HG03060 (cell line): ENCODE data around the gene CAMKK2.
"Not testable (repeated sequence)": the region's sequence is repeated elsewhere in the genome, so short reads cannot be mapped to it uniquely, and the experiment has no call there.

ENCODE experiments used
- ATAC-seq: cut with Tn5 transposase; IDR thresholded peaks from one replicate; pipeline ENCODE4 v1.9.1; 2021; ENCODE audit warnings: low read depth, moderate number of reproducible peaks; ENCODE audit not compliant: unreplicated experiment

The CAMKK2 gene

GRCh38 chr12:121299662-121300061 is 3.2 kb upstream of the CAMKK2 start:
- no peak for ATAC-seq

GRCh38 chr12:121298411-121298810 is 1.9 kb upstream of the CAMKK2 start:
- ATAC-seq: not testable (repeated sequence)

DNA sequence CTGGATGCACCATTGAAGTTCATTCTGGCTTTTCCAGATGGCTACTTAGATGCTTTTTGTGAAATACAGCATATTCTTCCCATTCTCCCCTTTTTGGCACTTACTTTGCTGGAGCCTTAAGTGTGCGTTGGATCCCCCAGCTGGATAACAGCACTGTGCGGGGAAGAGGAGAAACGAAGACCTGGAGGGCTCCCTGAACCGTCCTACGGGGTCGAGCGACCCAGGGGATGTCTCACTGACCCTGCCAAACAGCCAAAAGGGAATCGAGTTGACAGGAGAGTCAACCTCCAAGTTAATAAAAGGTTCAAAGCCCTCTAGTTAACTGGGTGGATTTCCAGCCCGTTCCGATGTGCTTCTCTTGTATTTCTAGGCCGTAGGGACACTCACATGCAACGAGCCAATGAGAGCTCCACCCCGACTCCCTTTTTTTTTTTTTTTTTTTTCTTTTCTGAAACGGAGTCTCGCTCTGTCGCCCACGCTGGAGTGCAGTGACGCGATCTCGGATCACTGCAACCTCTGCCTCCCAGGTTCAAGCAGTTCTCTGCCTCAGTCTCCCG is 1.0 kb upstream of the CAMKK2 start:
- ATAC-seq: no peak

GRCh38 chr12:121295746-121296617 is 527 bp downstream of the CAMKK2 start:
- no peak for ATAC-seq

GRCh38 chr12:121295116-121295745 is 1.3 kb downstream of the CAMKK2 start:
- no peak for ATAC-seq

DNA sequence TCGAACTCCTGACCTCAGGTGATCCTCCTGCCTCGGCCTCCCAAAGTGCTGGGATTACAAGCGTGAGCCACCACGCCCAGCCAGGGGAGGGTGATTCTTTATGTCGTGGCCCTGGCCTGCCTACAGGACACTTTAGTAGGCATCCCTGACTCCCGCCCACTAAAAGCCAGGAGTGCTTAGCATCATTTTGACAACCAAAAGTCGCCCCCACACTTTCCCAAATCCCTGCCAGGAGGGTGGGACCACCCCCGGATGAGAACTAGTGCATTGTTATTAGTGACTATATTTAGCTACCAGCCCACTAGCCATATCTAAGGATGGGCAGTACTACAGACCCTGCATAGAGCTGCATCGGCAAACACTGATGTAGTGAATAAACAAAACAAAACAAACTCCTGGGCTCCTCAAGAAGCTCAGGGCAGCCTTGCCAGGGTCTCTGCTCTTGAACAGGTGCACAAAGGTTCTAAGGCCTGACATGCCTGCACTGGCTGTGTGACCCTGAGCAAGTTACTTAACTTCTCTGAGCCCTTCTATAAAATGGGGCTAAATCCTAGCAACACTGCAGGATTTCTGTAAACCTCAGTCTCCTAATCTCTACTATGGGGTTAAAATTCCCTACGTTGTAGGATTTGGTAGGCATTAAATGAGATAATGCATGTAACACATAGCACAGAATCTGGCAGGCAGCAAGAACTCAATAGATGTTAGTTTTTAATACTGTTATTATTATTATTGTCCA is 2.2 kb downstream of the CAMKK2 start:
- no peak for ATAC-seq

- ATAC-seq: no peak
Observed at GRCh38 chr12:121293603-121294002, 2.9 kb downstream of the CAMKK2 start.

DNA sequence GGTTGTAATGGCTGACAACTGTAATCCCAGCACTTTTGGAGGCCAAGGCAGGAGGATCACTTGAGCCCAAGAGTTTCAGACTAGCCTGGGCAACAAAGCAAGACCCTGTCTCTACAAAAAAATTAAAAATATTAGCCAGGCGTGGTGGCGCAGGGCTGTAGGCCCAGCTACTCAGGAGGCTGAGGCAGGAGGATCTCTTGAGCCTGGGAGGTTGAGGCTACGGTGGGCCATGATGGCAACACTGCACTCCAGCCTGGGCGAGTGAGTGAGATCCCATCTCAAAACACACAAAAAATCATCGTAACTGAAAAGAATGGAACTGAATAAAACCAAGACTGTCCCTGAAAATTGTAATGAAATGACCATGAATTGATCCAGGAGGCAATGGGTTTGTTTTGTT is 6.1 kb downstream of the CAMKK2 start:
- no peak for ATAC-seq

DNA sequence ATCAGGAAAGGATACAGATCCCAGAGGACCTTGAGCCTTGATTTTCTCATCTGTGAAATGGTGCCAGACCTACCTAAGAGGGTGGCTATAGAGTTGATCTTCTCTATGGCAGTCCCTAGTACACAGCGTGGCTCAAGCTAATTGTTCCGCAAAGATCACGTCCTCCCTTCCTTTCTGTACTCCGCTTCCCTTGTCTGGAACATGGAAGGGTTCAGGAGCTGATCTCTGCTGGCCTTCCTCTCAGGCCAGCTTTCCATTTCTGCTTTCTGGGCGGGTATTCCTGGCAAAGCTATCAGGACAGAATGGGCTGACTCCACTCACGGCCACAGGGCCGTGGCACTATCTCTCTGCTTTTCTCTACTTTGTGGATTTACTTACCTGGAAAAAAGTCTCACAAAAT is 6.5 kb downstream of the CAMKK2 start:
- no peak for ATAC-seq

DNA sequence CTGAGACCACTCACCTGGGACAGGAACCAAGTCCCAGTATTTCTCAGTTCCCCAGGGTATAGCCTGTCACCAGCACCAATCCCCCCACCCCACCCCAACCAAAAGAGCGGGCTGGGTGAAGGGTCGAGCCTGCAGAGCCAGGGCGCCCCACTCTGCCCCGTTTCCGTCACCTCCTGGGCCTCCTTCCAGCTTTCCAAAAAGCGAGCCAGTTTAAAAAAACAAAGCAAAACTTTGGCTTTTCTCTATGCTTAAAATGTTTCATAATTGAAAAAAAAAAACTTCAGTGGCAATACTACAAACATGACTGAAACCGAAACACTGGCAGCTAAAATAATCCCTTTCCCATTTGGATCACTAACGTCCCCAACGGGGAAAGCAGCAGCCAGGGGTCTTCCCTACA is 7.5 kb downstream of the CAMKK2 start:
- ATAC-seq: no peak

- ATAC-seq: no peak
Observed at GRCh38 chr12:121288158-121288845, 8.2 kb downstream of the CAMKK2 start.

- no peak for ATAC-seq
Observed at GRCh38 chr12:121287267-121287954, 9.1 kb downstream of the CAMKK2 start.

DNA sequence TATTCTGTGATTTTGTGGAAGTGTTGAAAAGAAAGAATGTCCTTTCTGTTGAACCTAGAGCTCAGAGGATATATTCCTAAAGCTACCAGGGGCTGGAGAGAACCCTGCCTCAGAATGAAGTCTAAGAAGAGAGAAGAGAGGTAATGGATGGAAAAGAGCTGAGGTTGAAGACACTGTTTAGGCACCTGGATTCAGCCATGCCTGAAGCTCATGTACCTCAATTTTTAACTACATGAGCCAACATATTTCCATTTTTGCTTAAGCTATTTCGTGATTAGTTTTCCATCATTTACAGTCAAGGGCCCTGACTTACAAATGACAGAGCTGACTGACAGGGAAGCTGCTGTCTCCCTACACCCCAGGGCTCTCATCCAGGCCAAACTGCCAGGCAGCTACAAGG is 10.7 kb downstream of the CAMKK2 start:
- ATAC-seq: no peak

- no peak for ATAC-seq
Observed at GRCh38 chr12:121284551-121285390, 11.7 kb downstream of the CAMKK2 start.

- ATAC-seq: no peak
Observed at GRCh38 chr12:121283841-121284240, 12.7 kb downstream of the CAMKK2 start.

- ATAC-seq: no peak
Observed at GRCh38 chr12:121283388-121283787, 13.1 kb downstream of the CAMKK2 start.

DNA sequence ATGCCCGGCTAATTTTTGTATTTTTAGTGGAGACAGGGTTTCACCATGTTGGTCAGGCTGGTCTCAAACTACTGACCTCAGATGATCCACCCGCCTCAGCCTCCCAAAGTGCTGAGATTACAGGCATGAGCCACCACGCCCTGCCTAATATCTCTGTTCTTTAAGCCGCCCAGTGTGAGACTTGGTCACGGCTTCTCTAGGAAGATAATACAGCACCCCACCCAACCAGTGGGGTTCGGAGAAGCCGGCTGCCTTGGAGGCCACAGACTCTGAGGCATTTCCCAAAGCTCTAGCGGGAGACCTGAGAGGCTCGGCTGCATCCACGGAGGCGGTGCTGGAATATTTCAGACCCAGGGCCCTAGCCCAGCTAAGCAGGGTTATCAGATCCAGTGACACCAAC is 13.6 kb downstream of the CAMKK2 start:
- not testable (repeated sequence) for ATAC-seq

- no peak for ATAC-seq
Observed at GRCh38 chr12:121282072-121282742, 14.3 kb downstream of the CAMKK2 start.
